22Rv1 (cell line): ENCODE data around the gene SYNPR.

Experiments used
- CTCF ChIP-seq: fragments of 450-650 bp; IDR thresholded peaks from 2 replicates; pipeline ENCODE4 v1.5.1; 2017; ENCODE audit warnings: mild to moderate bottlenecking
- ZFX ChIP-seq: fragments of 450-650 bp; IDR thresholded peaks from 2 replicates; pipeline ENCODE4 v1.6.1; 2017; ENCODE audit warnings: antibody characterized with exemption, borderline replicate concordance

GRCh38 chr3:63294332-63294731 lies 16.2 kb downstream of the SYNPR start:
- TF ChIP-seq CTCF (no peak), ZFX (no peak)
